K562 (cell line): ENCODE results near the gene SMAP2. TPM values are rescaled to one million over a fixed set of nuclear protein-coding genes. Genes with fewer than 3 reads are reported as not detected.

ENCODE experiments used
- ATF4 ChIP-seq: fragments of 450-650 bp; formaldehyde crosslinking; IDR thresholded peaks from 2 replicates; pipeline ENCODE4 v1.4.0; 2022; ENCODE audit warnings: mild to moderate bottlenecking, moderate library complexity
- DACH1 ChIP-seq: fragments of 450-650 bp; IDR thresholded peaks from 2 replicates; pipeline ENCODE4 v1.6.1; 2018; ENCODE audit not compliant: partially characterized antibody
- E2F8 ChIP-seq: fragments of 450-650 bp; IDR thresholded peaks from 2 replicates; pipeline ENCODE4 v1.7.1; 2018; ENCODE audit warnings: mild to moderate bottlenecking, low read depth; ENCODE audit not compliant: partially characterized antibody
- GATA2 ChIP-seq: sonication (generic); formaldehyde crosslinking; IDR thresholded peaks from 2 replicates; pipeline ENCODE4 v1.4.0; 2020; ENCODE audit warnings: mild to moderate bottlenecking, missing genetic modification reagents
- ILF3 ChIP-seq: fragments of 450-650 bp; IDR thresholded peaks from 2 replicates; pipeline ENCODE4 v1.6.1; 2018; ENCODE audit warnings: antibody characterized with exemption, mild to moderate bottlenecking, moderate library complexity, borderline replicate concordance
- KAT8 ChIP-seq: fragments of 450-650 bp; IDR thresholded peaks from 2 replicates; pipeline ENCODE4 v1.6.1; 2016; ENCODE audit warnings: low read depth, mild to moderate bottlenecking
- TAF1 ChIP-seq: IDR thresholded peaks from 2 replicates; pipeline ENCODE4 v1.6.1; 2011; ENCODE audit warnings: mild to moderate bottlenecking, low read length, moderate library complexity; ENCODE audit not compliant: insufficient read depth, control insufficient read depth, severe bottlenecking; ENCODE audit errors: extremely low read depth
- ZNF175 ChIP-seq: fragments of 200-800 bp; sonication (Bioruptor generic); IDR thresholded peaks from 2 replicates; pipeline ENCODE4 v1.6.1; 2016; ENCODE audit warnings: low read depth, mild to moderate bottlenecking, missing genetic modification characterization, missing compliant biosample characterization
- polyA plus RNA-seq, 8 experiments: library from polyadenylated mRNA; depleted of rRNA in 4 of 8; stranded (reverse) in 5 of 8; unstranded in 3 of 8; fragments of >200 nt; fragmentation: Nextera tagmentation in 2 of 8; fragmentation: Illumina TruSeq in 1 of 8; extraction: Ambion mirVana in 2 of 8; extraction: Trizol in 1 of 8; gene quantifications; 2 replicates each; pipeline versions ENCODE4 v1.2.1 to v1.2.3, GENCODE V29; 2011 to 2014; ENCODE audit warnings: inconsistent platforms in 1 of 8, missing spikeins in 1 of 8
- total RNA-seq, 7 experiments: library from RNA; depleted of rRNA in 6 of 7; stranded (reverse); fragments of >200 nt in 6 of 7; fragmentation: Illumina TruSeq in 2 of 7; extraction: Trizol in 2 of 7; gene quantifications; 2 replicates each; pipeline versions ENCODE4 v1.2.1 to v1.2.3, GENCODE V29; 2011 to 2021; ENCODE audit warnings: low replicate concordance in 1 of 7
- TF ChIP-seq, protein P1 (sequence below), 2 experiments: fragments of 450-650 bp; IDR thresholded peaks; 2 replicates each; pipeline ENCODE4 v1.6.1; 2016; ENCODE audit warnings: mild to moderate bottlenecking in 2 of 2, borderline replicate concordance in 1 of 2, low read depth in 1 of 2, moderate library complexity in 1 of 2

The SMAP2 gene
- total and polyA plus RNA-seq, 9 of the 15 experiments (the other 6 are each of a cell fraction or from before 2014, with no cell fraction given), result 38.7 to 212 (median 94.1) TPM

- TF ChIP-seq KAT8 (no peak), ILF3 (no peak), TAF1 (no peak), E2F8 (peak; percentile 27), ATF4 (CRISPR knock-in tag) (0 out of 2 replicates have a peak, but pooled peaks have one; percentile 14), ZNF175 (CRISPR knock-in tag) (0 out of 2 replicates have a peak, but pooled peaks have one; percentile 19), GATA2 (CRISPR knock-in tag) (peak; percentile 56), DACH1 (peak; percentile 82)
- TF ChIP-seq, protein P1, sequence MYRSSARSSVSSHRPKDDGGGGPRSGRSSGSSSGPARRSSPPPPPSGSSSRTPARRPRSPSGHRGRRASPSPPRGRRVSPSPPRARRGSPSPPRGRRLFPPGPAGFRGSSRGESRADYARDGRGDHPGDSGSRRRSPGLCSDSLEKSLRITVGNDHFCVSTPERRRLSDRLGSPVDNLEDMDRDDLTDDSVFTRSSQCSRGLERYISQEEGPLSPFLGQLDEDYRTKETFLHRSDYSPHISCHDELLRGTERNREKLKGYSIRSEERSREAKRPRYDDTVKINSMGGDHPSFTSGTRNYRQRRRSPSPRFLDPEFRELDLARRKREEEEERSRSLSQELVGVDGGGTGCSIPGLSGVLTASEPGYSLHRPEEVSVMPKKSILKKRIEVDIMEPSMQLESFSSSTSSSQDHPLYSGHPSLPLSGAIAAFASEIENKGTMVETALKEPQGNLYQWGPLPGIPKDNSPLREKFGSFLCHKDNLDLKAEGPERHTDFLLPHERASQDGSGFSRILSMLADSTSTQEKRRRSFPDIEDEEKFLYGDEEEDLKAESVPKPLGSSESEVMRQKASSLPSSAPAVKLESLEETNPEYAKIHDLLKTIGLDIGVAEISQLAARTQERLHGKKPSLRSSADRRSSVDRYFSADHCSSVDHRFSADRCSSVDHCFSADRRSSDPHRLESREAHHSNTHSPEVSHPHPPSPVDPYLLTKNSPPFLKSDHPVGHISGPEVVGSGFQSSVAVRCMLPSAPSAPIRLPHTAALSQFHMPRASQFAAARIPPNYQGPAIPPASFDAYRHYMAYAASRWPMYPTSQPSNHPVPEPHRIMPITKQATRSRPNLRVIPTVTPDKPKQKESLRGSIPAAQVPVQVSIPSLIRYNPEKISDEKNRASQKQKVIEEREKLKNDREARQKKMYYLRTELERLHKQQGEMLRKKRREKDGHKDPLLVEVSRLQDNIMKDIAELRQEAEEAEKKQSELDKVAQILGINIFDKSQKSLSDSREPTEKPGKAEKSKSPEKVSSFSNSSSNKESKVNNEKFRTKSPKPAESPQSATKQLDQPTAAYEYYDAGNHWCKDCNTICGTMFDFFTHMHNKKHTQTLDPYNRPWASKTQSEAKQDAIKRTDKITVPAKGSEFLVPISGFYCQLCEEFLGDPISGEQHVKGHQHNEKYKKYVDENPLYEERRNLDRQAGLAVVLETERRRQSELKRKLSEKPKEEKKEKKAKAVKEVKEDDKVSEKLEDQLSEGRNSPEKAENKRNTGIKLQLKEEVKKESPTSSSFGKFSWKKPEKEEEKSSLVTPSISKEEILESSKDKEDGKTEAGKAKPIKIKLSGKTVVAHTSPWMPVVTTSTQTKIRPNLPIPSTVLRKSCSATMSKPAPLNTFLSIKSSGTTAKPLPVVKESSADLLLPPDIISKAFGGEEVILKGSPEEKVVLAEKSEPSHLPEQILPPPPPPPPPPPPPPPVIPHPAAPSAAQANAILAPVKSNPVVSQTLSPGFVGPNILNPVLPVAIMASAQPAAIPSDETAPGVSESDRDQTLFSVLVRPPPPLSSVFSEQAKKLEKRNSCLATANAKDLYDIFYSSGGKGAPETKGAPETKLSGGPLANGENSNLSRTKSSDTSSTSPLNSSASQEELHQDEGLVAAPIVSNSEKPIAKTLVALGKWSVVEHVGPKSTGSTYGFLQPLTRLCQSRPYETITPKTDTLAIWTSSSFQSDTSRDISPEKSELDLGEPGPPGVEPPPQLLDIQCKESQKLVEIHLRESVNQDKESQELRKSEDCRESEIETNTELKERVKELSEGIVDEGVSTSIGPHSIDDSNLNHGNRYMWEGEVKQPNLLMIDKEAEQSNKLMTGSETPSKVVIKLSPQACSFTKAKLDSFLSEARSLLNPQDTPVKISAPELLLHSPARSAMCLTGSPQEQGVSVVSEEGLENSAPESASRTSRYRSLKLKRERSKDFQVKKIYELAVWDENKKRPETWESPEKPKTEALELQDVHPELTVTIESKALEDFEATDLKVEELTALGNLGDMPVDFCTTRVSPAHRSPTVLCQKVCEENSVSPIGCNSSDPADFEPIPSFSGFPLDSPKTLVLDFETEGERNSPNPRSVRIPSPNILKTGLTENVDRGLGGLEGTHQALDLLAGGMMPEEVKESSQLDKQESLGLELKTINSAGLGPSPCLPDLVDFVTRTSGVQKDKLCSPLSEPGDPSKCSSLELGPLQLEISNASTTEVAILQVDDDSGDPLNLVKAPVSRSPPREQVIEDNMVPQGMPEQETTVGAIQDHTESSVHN (IDR thresholded peaks at IDR 0.05; ENCODE audit: borderline replicate concordance in 1 of 2, low read depth in 1 of 2), result 0 out of 4 replicates have a peak, but pooled peaks of 1 of the 2 experiments have one; percentile 32
Observed at GRCh38 chr1:40339420-40340323, 33.9 kb upstream of the SMAP2 start (continued).
